ENCODE measurements around the gene RPS13. TPM values are rescaled to one million over a fixed set of nuclear protein-coding genes. Genes with fewer than 3 reads are reported as not detected.
"Not testable (repeated sequence)": the region's sequence is repeated elsewhere in the genome, so short reads cannot be mapped to it uniquely, and the experiment has no call there.

RPS13 gene
- total RNA-seq, 1 donor from 2014 or later, result 835 TPM

GRCh38 chr11:17075506-17075905 is 2.0 kb downstream of the RPS13 start:
- TF ChIP-seq CTCF (IDR thresholded peaks at IDR 0.05), result no peak
- ATAC-seq, result no peak
- H3K4me3 ChIP-seq, result peak overlapping the region; percentile 80

GRCh38 chr11:17073370-17074027 is 4.0 kb downstream of the RPS13 start:
- intact Hi-C loops (cut with DNase I), result no loop called here
- no peak for ATAC-seq
- no peaks in the 10 kb centered on the region for H3K9me3 ChIP-seq
- peaks cover 41% of the 10 kb centered on the region for H3K36me3 ChIP-seq
- H3K27ac ChIP-seq, result no peak overlapping the region
- H3K27me3 ChIP-seq (ENCODE audit: low read depth), result no peaks in the 10 kb centered on the region
- peaks cover 28% of the 10 kb centered on the region for H3K4me1 ChIP-seq
- no peak for TF ChIP-seq CTCF (IDR thresholded peaks at IDR 0.05)
- no peak overlapping the region for H3K4me3 ChIP-seq
- DNase-seq, result no peak

More at GRCh38 chr11:17075506-17075905, 2.0 kb downstream of the RPS13 start:
- intact Hi-C loops (cut with DNase I), result no loop called here
- Histone ChIP-seq H3K36me3 (peaks cover 41% of the 10 kb centered on the region), H3K9me3 (no peaks in the 10 kb centered on the region), H3K4me1 (peaks cover 30% of the 10 kb centered on the region), H3K27ac (no peak overlapping the region), H3K27me3 (ENCODE audit: low read depth) (no peaks in the 10 kb centered on the region)
- no peak for DNase-seq

- H3K4me1 ChIP-seq, result no peaks in the 10 kb centered on the region
- ATAC-seq, result no peak
- TF ChIP-seq CTCF (IDR thresholded peaks at IDR 0.05), result no peak
- no peaks in the 10 kb centered on the region for H3K27me3 ChIP-seq (ENCODE audit: low read depth)
- intact Hi-C loops (cut with DNase I), result no loop called here
- peaks cover 6% of the 10 kb centered on the region for H3K36me3 ChIP-seq
- DNase-seq, result no peak
- H3K9me3 ChIP-seq, result no peaks in the 10 kb centered on the region
- no peak overlapping the region for H3K27ac ChIP-seq
- H3K4me3 ChIP-seq, result no peak overlapping the region
Measured at GRCh38 chr11:17067417-17067816, 10.1 kb downstream of the RPS13 start.

- ATAC-seq (no peak), DNase-seq (no peak)
- H3K27ac ChIP-seq, result no peak overlapping the region
- TF ChIP-seq CTCF (IDR thresholded peaks at IDR 0.05), result no peak
- H3K4me1 ChIP-seq, result no peaks in the 10 kb centered on the region
- H3K9me3 ChIP-seq, result no peaks in the 10 kb centered on the region
- H3K4me3 ChIP-seq, result no peak overlapping the region
- H3K27me3 ChIP-seq (ENCODE audit: low read depth), result no peaks in the 10 kb centered on the region
- H3K36me3 ChIP-seq, result no peaks in the 10 kb centered on the region
- intact Hi-C loops (cut with DNase I), result no loop called here
Measured at GRCh38 chr11:17066691-17067090, 10.8 kb downstream of the RPS13 start.

- intact Hi-C loops (cut with DNase I), result no loop called here
- peak; percentile 77 for TF ChIP-seq CTCF (IDR thresholded peaks at IDR 0.05)
- Histone ChIP-seq H3K27me3 (ENCODE audit: low read depth) (no peaks in the 10 kb centered on the region), H3K4me3 (no peak overlapping the region), H3K9me3 (no peaks in the 10 kb centered on the region), H3K36me3 (no peaks in the 10 kb centered on the region), H3K27ac (no peak overlapping the region), H3K4me1 (no peaks in the 10 kb centered on the region)
- ATAC-seq (peak; percentile 93 to 95), DNase-seq (peak; percentile 78)
Measured at GRCh38 chr11:17063171-17064002, 14.1 kb downstream of the RPS13 start.

GRCh38 chr11:17051146-17051545 is 26.3 kb downstream of the RPS13 start:
- H3K36me3 ChIP-seq; ATAC-seq; H3K9me3 ChIP-seq; H3K27me3 ChIP-seq (ENCODE audit: low read depth); H3K4me3 ChIP-seq; DNase-seq; intact Hi-C loops (cut with DNase I); H3K27ac ChIP-seq; H3K4me1 ChIP-seq: not testable (repeated sequence)

- H3K36me3 ChIP-seq; intact Hi-C loops (cut with DNase I); H3K4me1 ChIP-seq; H3K4me3 ChIP-seq; H3K9me3 ChIP-seq; DNase-seq; H3K27ac ChIP-seq; H3K27me3 ChIP-seq (ENCODE audit: low read depth); ATAC-seq: not testable (repeated sequence)
Measured at GRCh38 chr11:17048491-17048890, 29.0 kb downstream of the RPS13 start.
